Astrocyte of the spinal cord (primary cell): ENCODE measurements around the gene OR51B4.

Experiments
- DNase-seq: peaks from one replicate; pipeline ENCODE4 v3.0.0; 2011; ENCODE audit warnings: low read depth, low spot score
- H3K4me3 ChIP-seq: 2 replicates; pipeline ENCODE4 v1.5.1; 2011; ENCODE audit warnings: low read depth, mild to moderate bottlenecking, low read length, moderate library complexity
- CTCF ChIP-seq: IDR thresholded peaks from 2 replicates; pipeline ENCODE4 v1.5.1; 2012; ENCODE audit warnings: low read depth, mild to moderate bottlenecking, low read length, inconsistent platforms
- in situ Hi-C: cut with HindIII; loops from 2 replicates; pipeline ENCODE4 v1.10.0; 2017; ENCODE audit warnings: low sequenced_read_pairs

OR51B4 gene

GRCh38 chr11:5277807-5278382, 23.9 kb downstream of the OR51B4 start:
- in situ Hi-C loops, result no loop called here
- DNase-seq, result no peak

GRCh38 chr11:5276697-5277096, 25.0 kb downstream of the OR51B4 start:
- in situ Hi-C loops, result no loop called here

More at GRCh38 chr11:5277807-5278382, 23.9 kb downstream of the OR51B4 start:
- no peak overlapping the region for H3K4me3 ChIP-seq
- TF ChIP-seq CTCF, result no peak

GRCh38 chr11:5275369-5276110, 26.2 kb downstream of the OR51B4 start:
- TF ChIP-seq CTCF, result no peak
- DNase-seq, result no peak
- in situ Hi-C loops, result no loop called here
- H3K4me3 ChIP-seq, result no peak overlapping the region

More at GRCh38 chr11:5276697-5277096, 25.0 kb downstream of the OR51B4 start:
- TF ChIP-seq CTCF, result no peak
- H3K4me3 ChIP-seq, result no peak overlapping the region
- no peak for DNase-seq

GRCh38 chr11:5274395-5274794, 27.4 kb downstream of the OR51B4 start:
- in situ Hi-C loops, result no loop called here
- no peak overlapping the region for H3K4me3 ChIP-seq
- TF ChIP-seq CTCF, result no peak
- DNase-seq, result no peak

GRCh38 chr11:5272395-5273017, 29.2 kb downstream of the OR51B4 start:
- in situ Hi-C loops, result no loop called here

GRCh38 chr11:5269715-5270147, 32.0 kb downstream of the OR51B4 start, which contains the start of gene HBE1:
Gene HBE1, minus strand, starts transcription at chr11:5269945. Its CDS starts 55 bp downstream, at chr11:5269890.
- no peak for TF ChIP-seq CTCF
- H3K4me3 ChIP-seq, result no peak within 1 kb of the TSS
- DNase-seq, result no peak
- in situ Hi-C loops, result no loop called here

More at GRCh38 chr11:5272395-5273017, 29.2 kb downstream of the OR51B4 start:
- no peak overlapping the region for H3K4me3 ChIP-seq
- no peak for DNase-seq
- no peak for TF ChIP-seq CTCF
